Measurements from ENCODE around the gene SIGLEC7. TPM values are rescaled to one million over a fixed set of nuclear protein-coding genes. Genes with fewer than 3 reads are reported as not detected.
A peak's percentile ranks its signal among the peaks of the same experiment; 100 is the strongest.
"Not testable (repeated sequence)": the region's sequence is repeated elsewhere in the genome, so short reads cannot be mapped to it uniquely, and the experiment has no call there.

SIGLEC7 gene
- total RNA-seq, 2 donors from 2014 or later, result 0.42 TPM; not detected in 1

DNA sequence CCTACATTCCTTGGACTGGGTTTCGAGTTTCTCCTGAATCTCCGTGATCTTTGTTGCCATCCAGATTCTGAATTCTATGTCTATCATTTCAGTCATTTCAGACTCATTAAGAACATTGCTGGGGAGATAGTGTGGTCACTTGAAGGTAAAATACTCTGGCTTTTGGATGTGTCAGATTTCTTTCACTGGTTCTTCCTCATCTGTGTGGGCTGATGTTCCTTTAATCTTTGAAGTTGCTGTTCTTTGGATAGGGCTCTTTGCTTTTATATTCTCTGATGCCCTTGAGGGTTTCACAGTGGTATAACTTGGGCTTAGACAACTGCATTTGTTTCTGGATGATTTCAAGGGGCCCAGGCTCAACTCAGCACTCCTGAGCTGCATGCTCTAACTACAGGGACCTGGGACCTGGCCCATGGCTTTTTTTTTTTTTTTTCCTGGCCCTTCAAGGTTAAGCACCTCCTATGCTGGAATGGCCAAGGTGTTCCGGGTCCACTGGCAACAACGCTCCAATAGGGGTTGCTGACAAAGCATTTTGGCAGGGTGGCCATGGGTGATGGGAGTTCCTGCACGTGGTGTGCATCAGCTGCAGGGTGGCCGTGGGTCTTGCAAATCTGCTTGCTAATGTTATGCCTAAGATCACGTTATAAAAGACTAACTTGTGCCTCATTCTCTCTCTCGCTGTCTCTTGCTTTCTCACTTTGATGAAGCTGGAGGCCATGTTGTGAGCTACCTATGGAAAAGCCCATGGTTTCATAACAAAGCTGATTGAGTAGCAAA, 5.9 kb upstream of the SIGLEC7 start:
- Mint-ChIP-seq H3K4me1 (peaks cover 22% of the 10 kb centered on the region), H3K4me3 (no peak overlapping the region), H3K36me3 (ENCODE audit: low read depth) (peaks cover 8% of the 10 kb centered on the region), H3K27me3 (peaks cover 41% of the 10 kb centered on the region), H3K27ac (no peak overlapping the region)
- no peaks in the 10 kb centered on the region for H3K9me3 ChIP-seq (ENCODE audit: control insufficient read depth, low read length, poor library complexity, severe bottlenecking)
- no peak for ATAC-seq
- no peak for DNase-seq

- peaks cover 19% of the 10 kb centered on the region for H3K4me1 Mint-ChIP-seq
- ATAC-seq (no peak), DNase-seq (no peak)
- peaks cover 48% of the 10 kb centered on the region for H3K27me3 Mint-ChIP-seq
- peaks cover 8% of the 10 kb centered on the region for H3K36me3 Mint-ChIP-seq (ENCODE audit: low read depth)
- no peak overlapping the region for H3K27ac Mint-ChIP-seq
- peak overlapping the region; percentile 25 for H3K4me3 Mint-ChIP-seq
- no peaks in the 10 kb centered on the region for H3K9me3 ChIP-seq (ENCODE audit: control insufficient read depth, low read length, poor library complexity, severe bottlenecking)
Observed at GRCh38 chr19:51136851-51137551, 5.1 kb upstream of the SIGLEC7 start.

DNA sequence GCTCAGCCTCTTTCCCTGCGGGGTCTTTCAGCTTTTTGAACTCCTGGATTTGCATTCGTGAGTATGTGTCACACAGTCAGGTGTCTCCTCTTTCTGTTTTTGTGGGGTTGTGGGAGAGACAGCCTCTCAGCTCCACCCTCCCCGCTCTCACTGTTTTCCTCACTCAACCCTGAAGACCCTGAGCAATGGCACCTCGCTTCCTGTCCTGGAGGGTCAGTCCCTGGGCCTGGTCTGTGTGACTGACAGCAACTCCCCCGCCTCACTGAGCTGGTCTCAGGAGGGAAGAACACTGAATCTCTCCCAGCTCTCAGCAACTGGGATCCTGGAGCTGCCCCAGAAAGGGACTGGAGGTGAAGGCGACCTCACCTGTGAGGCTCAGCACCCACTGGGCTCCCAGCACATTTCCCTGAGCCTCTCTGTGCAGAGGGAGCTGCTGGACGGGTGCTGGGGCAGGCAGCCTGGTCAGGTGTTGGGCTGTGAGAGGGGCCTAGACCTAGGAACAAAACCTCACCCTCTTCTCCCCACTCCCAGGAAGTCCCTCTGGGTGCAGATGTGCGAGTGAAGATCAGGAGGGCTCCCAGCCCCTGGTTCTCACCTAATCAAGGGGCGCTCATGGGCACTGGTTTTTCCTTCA, 4.2 kb upstream of the SIGLEC7 start:
- Mint-ChIP-seq H3K36me3 (ENCODE audit: low read depth) (peaks cover 8% of the 10 kb centered on the region), H3K4me1 (peaks cover 13% of the 10 kb centered on the region), H3K27me3 (peaks cover 48% of the 10 kb centered on the region), H3K4me3 (no peak overlapping the region), H3K27ac (no peak overlapping the region)
- no peak for ATAC-seq
- no peak for DNase-seq
- no peaks in the 10 kb centered on the region for H3K9me3 ChIP-seq (ENCODE audit: control insufficient read depth, low read length, poor library complexity, severe bottlenecking)

DNA sequence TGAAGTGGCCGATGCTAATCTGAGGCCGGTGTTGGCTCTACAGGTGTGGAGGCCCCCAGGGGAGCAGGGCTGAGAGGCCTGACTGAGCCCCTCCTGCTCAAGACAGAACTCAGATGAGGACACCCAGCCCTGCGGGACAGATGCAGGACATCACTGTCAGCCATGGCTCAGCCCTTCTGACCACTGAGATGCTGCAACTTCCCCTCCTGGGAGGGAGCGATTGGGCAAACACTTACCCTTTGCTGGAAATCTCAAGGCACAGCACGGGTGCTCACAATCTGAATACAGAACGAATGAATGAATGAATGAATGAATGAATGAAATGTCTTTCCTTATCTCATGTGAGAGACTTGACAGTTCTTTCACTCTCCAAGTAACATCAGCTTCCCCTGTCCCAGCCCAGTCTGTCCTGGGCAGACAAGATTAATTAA, 3.5 kb upstream of the SIGLEC7 start:
- peaks cover 8% of the 10 kb centered on the region for H3K36me3 Mint-ChIP-seq (ENCODE audit: low read depth)
- DNase-seq (no peak), ATAC-seq (no peak)
- H3K27me3 Mint-ChIP-seq, result peaks cover 48% of the 10 kb centered on the region
- H3K9me3 ChIP-seq (ENCODE audit: control insufficient read depth, low read length, poor library complexity, severe bottlenecking), result no peaks in the 10 kb centered on the region
- H3K27ac Mint-ChIP-seq, result no peak overlapping the region
- peaks cover 13% of the 10 kb centered on the region for H3K4me1 Mint-ChIP-seq
- no peak overlapping the region for H3K4me3 Mint-ChIP-seq

DNA sequence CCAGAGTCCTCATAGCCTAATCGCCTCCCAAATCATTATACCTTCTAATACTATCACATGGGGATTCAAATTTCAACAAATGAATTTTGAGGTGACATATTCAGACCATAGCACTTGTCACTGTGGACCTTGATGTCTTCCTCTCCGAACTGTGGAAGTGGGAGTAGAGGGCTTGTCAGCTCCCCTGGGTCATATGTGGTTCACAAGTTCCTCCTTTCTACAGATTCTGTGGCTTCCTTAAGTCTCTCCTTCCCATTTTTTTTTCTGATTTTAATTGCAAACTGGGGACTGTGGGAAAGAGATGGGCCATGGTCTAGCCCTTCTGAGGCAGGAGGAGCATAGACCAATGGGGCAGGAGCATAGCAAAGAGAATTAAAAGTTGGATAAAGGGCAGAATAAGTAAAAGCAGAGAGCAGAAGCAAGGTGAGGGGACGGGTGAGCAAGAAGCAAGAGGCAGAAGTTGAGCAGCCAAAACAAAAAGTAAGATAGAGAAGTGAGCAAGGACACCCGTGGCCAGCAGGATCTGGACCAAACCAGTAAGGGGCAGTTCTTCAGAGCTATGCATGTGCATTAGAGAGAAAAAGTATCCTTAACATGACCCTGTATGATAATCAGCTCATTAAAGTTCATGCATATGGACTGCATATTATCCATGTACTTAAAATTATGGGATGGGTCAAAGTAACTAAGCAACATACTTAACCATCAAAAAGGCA, 2.6 kb upstream of the SIGLEC7 start:
- H3K27me3 Mint-ChIP-seq, result peaks cover 52% of the 10 kb centered on the region
- no peak overlapping the region for H3K4me3 Mint-ChIP-seq
- peaks cover 8% of the 10 kb centered on the region for H3K36me3 Mint-ChIP-seq (ENCODE audit: low read depth)
- DNase-seq, result no peak
- H3K4me1 Mint-ChIP-seq, result peaks cover 13% of the 10 kb centered on the region
- H3K27ac Mint-ChIP-seq, result no peak overlapping the region
- ATAC-seq, result no peak
- H3K9me3 ChIP-seq (ENCODE audit: control insufficient read depth, low read length, poor library complexity, severe bottlenecking), result no peaks in the 10 kb centered on the region

- Mint-ChIP-seq H3K36me3 (ENCODE audit: low read depth) (peaks cover 5% of the 10 kb centered on the region), H3K27ac (peak overlapping the region; percentile 27), H3K4me3 (no peak overlapping the region), H3K4me1 (peaks cover 13% of the 10 kb centered on the region), H3K27me3 (peaks cover 58% of the 10 kb centered on the region)
- H3K9me3 ChIP-seq (ENCODE audit: control insufficient read depth, low read length, poor library complexity, severe bottlenecking), result no peaks in the 10 kb centered on the region
- no peak for ATAC-seq
- no peak for DNase-seq
Observed at GRCh38 chr19:51140441-51140840, 1.7 kb upstream of the SIGLEC7 start.

GRCh38 chr19:51141181-51141580, 920 bp upstream of the SIGLEC7 start:
- Mint-ChIP-seq H3K27ac (peak overlapping the region; percentile 27), H3K4me1 (peaks cover 15% of the 10 kb centered on the region), H3K27me3 (peaks cover 55% of the 10 kb centered on the region), H3K36me3 (ENCODE audit: low read depth) (peaks cover 5% of the 10 kb centered on the region), H3K4me3 (no peak overlapping the region)
- DNase-seq (no peak), ATAC-seq (no peak)
- no peaks in the 10 kb centered on the region for H3K9me3 ChIP-seq (ENCODE audit: control insufficient read depth, low read length, poor library complexity, severe bottlenecking)

DNA sequence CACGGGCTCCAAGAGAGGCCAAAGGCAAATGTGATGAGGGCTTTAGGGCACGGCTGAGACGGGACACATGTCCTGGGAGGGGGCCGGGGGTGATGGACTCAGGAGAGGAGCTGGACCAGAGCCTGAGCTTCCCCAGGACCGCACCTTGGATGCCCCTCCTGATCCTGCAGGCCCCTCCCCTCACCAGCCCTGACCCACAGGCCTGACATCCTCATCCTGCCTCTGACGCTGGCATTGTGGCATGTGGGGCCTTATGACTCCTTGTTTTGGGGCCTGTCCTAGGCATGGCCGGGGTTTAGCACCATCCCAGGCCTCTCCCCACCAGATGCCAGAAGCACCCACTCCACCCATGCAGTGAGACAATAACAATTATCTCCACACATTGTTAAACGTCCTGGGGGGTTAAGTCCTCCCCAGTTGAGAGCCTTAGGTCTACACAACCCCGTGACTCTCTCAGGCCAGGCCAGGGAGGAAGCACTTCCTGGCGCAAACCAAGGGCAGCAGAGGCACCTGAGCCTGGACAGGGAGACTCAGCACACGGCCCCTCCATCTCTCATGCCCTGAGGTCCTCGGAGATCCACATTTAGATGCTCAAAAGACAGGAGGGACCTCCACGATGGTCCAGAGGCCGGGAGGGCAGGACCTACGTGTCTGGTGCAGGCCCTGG, 841 bp downstream of the SIGLEC7 start:
- DNase-seq, ATAC-seq: not testable (repeated sequence)

DNA sequence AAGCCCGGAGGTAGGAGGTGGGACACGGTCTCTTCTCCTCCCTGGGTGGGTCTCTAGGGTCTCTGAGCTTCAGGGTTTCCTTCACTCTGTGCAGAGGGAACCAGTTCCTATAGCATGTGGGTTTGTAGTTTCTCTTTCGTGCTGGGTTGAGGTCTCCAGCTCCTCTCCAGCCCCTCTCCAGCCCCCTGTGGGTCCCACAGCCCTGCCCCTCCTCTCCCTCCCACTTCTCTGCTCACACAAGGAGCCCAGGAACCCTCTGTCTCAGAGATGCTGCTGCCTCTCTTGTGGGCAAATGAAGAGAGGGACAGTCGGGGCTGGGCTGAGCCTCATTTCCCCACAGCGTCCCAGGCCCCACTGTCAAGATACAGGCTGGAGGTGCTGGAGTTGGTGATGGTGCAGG, 1.4 kb downstream of the SIGLEC7 start:
- Mint-ChIP-seq H3K27ac (no peak overlapping the region), H3K4me3 (no peak overlapping the region), H3K4me1 (peaks cover 4% of the 10 kb centered on the region), H3K36me3 (ENCODE audit: low read depth) (no peaks in the 10 kb centered on the region), H3K27me3 (peaks cover 37% of the 10 kb centered on the region)
- H3K9me3 ChIP-seq (ENCODE audit: control insufficient read depth, low read length, poor library complexity, severe bottlenecking), result no peaks in the 10 kb centered on the region
- ATAC-seq (no peak), DNase-seq (no peak)

More for the DNA sequence above, 841 bp downstream of the SIGLEC7 start:
- not testable (repeated sequence) for H3K36me3 Mint-ChIP-seq (ENCODE audit: low read depth); H3K4me1 Mint-ChIP-seq; H3K9me3 ChIP-seq (ENCODE audit: control insufficient read depth, low read length, poor library complexity, severe bottlenecking); H3K27ac Mint-ChIP-seq; H3K4me3 Mint-ChIP-seq
- peaks cover 40% of the 10 kb centered on the region for H3K27me3 Mint-ChIP-seq

DNA sequence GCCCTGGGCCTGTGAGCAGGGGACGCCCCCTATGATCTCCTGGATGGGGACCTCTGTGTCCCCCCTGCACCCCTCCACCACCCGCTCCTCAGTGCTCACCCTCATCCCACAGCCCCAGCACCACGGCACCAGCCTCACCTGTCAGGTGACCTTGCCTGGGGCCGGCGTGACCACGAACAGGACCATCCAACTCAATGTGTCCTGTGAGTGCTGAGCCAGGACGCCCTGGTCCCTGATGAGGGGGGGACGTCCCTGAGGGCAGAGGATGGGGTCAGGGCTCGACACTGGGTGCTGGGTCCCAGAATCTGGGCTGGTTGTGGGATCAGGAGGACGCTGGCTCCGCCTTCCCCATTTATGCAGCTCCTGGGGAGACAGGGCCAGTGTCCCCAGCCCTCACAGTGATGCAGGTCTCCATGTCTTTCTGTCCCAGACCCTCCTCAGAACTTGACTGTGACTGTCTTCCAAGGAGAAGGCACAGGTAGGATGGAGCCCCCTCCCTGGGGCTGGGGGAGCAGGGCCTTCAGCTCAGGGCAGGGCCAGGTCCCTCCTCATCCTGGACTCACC, 2.5 kb downstream of the SIGLEC7 start:
- H3K4me1 Mint-ChIP-seq, result peaks cover 4% of the 10 kb centered on the region
- no peak overlapping the region for H3K27ac Mint-ChIP-seq
- no peaks in the 10 kb centered on the region for H3K36me3 Mint-ChIP-seq (ENCODE audit: low read depth)
- no peaks in the 10 kb centered on the region for H3K9me3 ChIP-seq (ENCODE audit: control insufficient read depth, low read length, poor library complexity, severe bottlenecking)
- ATAC-seq (no peak), DNase-seq (no peak)
- no peak overlapping the region for H3K4me3 Mint-ChIP-seq
- H3K27me3 Mint-ChIP-seq, result peaks cover 32% of the 10 kb centered on the region

DNA sequence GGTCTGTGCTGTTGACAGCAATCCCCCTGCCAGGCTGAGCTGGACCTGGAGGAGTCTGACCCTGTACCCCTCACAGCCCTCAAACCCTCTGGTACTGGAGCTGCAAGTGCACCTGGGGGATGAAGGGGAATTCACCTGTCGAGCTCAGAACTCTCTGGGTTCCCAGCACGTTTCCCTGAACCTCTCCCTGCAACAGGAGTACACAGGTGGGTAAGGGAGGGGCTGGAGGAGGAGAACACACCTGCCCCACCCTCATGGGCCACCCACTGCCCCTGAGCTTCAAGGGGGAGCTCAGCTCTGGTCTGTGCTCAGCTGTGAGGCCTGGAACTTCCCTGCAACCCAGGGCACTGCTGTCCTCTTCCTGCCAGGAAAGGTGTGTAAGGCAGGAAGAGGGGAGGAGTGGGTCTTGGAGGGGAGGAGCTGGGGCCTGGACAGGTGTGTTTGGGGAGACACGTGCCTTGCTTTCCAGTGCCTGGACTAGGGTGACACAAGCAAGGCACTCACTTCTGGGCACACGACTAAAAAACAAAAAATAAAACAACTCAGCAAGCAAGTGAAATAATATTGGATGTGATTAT, 3.9 kb downstream of the SIGLEC7 start:
- no peaks in the 10 kb centered on the region for H3K9me3 ChIP-seq (ENCODE audit: control insufficient read depth, low read length, poor library complexity, severe bottlenecking)
- DNase-seq, result no peak
- H3K27ac Mint-ChIP-seq, result peak overlapping the region; percentile 39
- H3K27me3 Mint-ChIP-seq, result peaks cover 18% of the 10 kb centered on the region
- no peak overlapping the region for H3K4me3 Mint-ChIP-seq
- H3K36me3 Mint-ChIP-seq (ENCODE audit: low read depth), result no peaks in the 10 kb centered on the region
- ATAC-seq, result no peak
- H3K4me1 Mint-ChIP-seq, result peaks cover 2% of the 10 kb centered on the region

DNA sequence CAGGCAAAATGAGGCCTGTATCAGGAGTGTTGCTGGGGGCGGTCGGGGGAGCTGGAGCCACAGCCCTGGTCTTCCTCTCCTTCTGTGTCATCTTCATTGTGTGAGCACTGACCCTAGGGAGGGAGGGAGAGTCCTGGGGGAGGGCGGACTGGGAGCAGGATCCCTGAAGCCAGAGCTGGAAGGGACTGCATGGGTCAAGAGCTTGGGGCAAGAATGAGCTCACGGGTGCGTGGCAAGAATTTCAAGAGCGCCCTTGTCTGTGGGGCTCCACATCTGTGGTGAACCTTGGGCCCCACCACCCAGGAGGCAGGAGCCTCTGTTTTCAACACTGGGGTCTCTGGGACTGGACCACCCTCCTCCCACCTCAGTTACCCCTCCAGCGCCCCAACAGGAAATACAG, 4.7 kb downstream of the SIGLEC7 start:
- peaks cover 2% of the 10 kb centered on the region for H3K4me1 Mint-ChIP-seq
- DNase-seq (no peak), ATAC-seq (no peak)
- no peak overlapping the region for H3K4me3 Mint-ChIP-seq
- H3K36me3 Mint-ChIP-seq (ENCODE audit: low read depth), result no peaks in the 10 kb centered on the region
- peaks cover 11% of the 10 kb centered on the region for H3K27me3 Mint-ChIP-seq
- H3K9me3 ChIP-seq (ENCODE audit: control insufficient read depth, low read length, poor library complexity, severe bottlenecking), result no peaks in the 10 kb centered on the region
- no peak overlapping the region for H3K27ac Mint-ChIP-seq
